SH-SY5Y (cell line): ENCODE data around the gene HAAO.

Experiments used
- GATA2 ChIP-seq: IDR thresholded peaks from 2 replicates; pipeline ENCODE4 v1.6.1; 2011; ENCODE audit warnings: mild to moderate bottlenecking, low read depth, low read length
- GATA3 ChIP-seq: IDR thresholded peaks from 2 replicates; pipeline ENCODE4 v1.6.1; 2011; ENCODE audit warnings: low read depth, mild to moderate bottlenecking, low read length, moderate library complexity

GRCh38 chr2:42741140-42741539 is 51.2 kb downstream of the HAAO start:
- no peak for TF ChIP-seq GATA3
- no peak for TF ChIP-seq GATA2
